PC-3 (cell line): ENCODE results near the gene ESYT1. TPM values are rescaled to one million over a fixed set of nuclear protein-coding genes. Genes with fewer than 3 reads are reported as not detected.

Source experiments
- ATAC-seq: fragments of 200-7000 bp; cut with Tn5 transposase; 2 replicates; pipeline ENCODE4 v1.9.1; 2020; ENCODE audit warnings: mild to moderate bottlenecking, moderate library complexity
- BruUV-seq: library from RNA; stranded (reverse); fragments of 400-500 nt; replicated peaks from 2 replicates; lab custom pipeline; 2021; lab: Mats Ljungman, UMichigan
- CTCF ChIA-PET: fragments of 300-600 bp; sonication (Branson Sonifier 250); formaldehyde crosslinking; loops from one replicate; lab custom pipeline; 2022; ENCODE audit warnings: antibody characterized with exemption; lab: Charles Lee
- POLR2A ChIA-PET: fragments of 300-600 bp; sonication (Branson Sonifier 250); formaldehyde crosslinking; loops from one replicate; lab custom pipeline; 2022; ENCODE audit warnings: antibody characterized with exemption; ENCODE audit not compliant: unreplicated experiment; lab: Charles Lee
- DNase-seq: peaks from one replicate; pipeline ENCODE4 v3.0.0-alpha.2; 2015
- H2AFZ ChIP-seq: fragments of 300-600 bp; sonication (generic); 2 replicates; pipeline ENCODE4 v1.6.0; 2016; ENCODE audit warnings: antibody characterized with exemption, low read length
- H3F3A ChIP-seq: fragments of 300-600 bp; sonication (generic); one replicate; pipeline ENCODE4 v1.6.0; 2017; ENCODE audit warnings: antibody characterized with exemption, low read length, control low read depth, mild to moderate bottlenecking; ENCODE audit not compliant: unreplicated experiment
- H3K27ac ChIP-seq: fragments of 300-600 bp; sonication (generic); 2 replicates; pipeline ENCODE4 v1.5.1; 2016; ENCODE audit warnings: mild to moderate bottlenecking, low read length
- H3K27me3 ChIP-seq: fragments of 300-600 bp; sonication (generic); 2 replicates; pipeline ENCODE4 v1.6.1; 2016; ENCODE audit warnings: low read length, mixed read lengths
- H3K36me3 ChIP-seq: fragments of 300-600 bp; sonication (generic); 2 replicates; pipeline ENCODE4 v1.6.1; 2016; ENCODE audit warnings: low read depth, mixed run types, low read length, mixed read lengths
- H3K4me1 ChIP-seq: fragments of 300-600 bp; sonication (generic); 2 replicates; pipeline ENCODE4 v1.5.1; 2016; ENCODE audit warnings: low read length; ENCODE audit not compliant: insufficient read depth
- H3K4me2 ChIP-seq: fragments of 300-600 bp; sonication (generic); 2 replicates; pipeline ENCODE4 v1.6.0; 2016; ENCODE audit warnings: low read length
- H3K4me3 ChIP-seq: fragments of 300-600 bp; sonication (generic); 2 replicates; pipeline ENCODE4 v1.5.1; 2016; ENCODE audit warnings: mild to moderate bottlenecking, low read length, mixed read lengths
- H3K79me2 ChIP-seq: fragments of 300-600 bp; sonication (generic); 2 replicates; pipeline ENCODE4 v1.6.1; 2017; ENCODE audit warnings: low read length, mixed read lengths
- H3K9ac ChIP-seq: fragments of 300-600 bp; sonication (generic); 2 replicates; pipeline ENCODE4 v1.6.0; 2016; ENCODE audit warnings: mild to moderate bottlenecking, low read length
- H3K9me2 ChIP-seq: fragments of 300-600 bp; sonication (generic); replicated peaks from 2 replicates; pipeline ENCODE4 v1.6.1; 2016; ENCODE audit warnings: mixed run types, low read length, mixed read lengths
- H3K9me3 ChIP-seq: fragments of 300-600 bp; sonication (generic); 2 replicates; pipeline ENCODE4 v1.6.1; 2016; ENCODE audit warnings: low read length, mixed read lengths
- H4K20me1 ChIP-seq: fragments of 300-600 bp; sonication (generic); 2 replicates; pipeline ENCODE4 v1.6.1; 2016; ENCODE audit warnings: low read length, mixed read lengths
- CTCF ChIP-seq: fragments of 300-600 bp; sonication (generic); conservative IDR thresholded peaks from 2 replicates; pipeline ENCODE4 v1.5.1; 2017; ENCODE audit warnings: antibody characterized with exemption, low read depth, mild to moderate bottlenecking, low read length
- EZH2 ChIP-seq: fragments of 300-600 bp; sonication (generic); IDR thresholded peaks from one replicate; pipeline ENCODE4 v1.6.1; 2017; ENCODE audit warnings: antibody characterized with exemption, mild to moderate bottlenecking, low read length; ENCODE audit not compliant: unreplicated experiment
- EZH2phosphoT487 ChIP-seq: fragments of 300-600 bp; sonication (generic); IDR thresholded peaks from 2 replicates; pipeline ENCODE4 v1.6.1; 2018; ENCODE audit warnings: mild to moderate bottlenecking, antibody characterized with exemption, low read length, borderline replicate concordance
- intact Hi-C: fragments of 100-400 bp; cut with micrococcal nuclease; formaldehyde crosslinking; loops from 2 replicates; pipeline ENCODE4 v1.9.0; 2023
- total RNA-seq: library from RNA; depleted of rRNA; stranded (reverse); fragments of >200 nt; gene quantifications from 2 replicates; pipeline ENCODE4 v1.2.3, GENCODE V29; 2014

Gene ESYT1
- total RNA-seq, 1 experiment from 2014 or later = 120 TPM

GRCh38 chr12:56137853-56138571 is 9.9 kb downstream of the ESYT1 start:
- ChIA-PET POLR2A (no interaction called here), CTCF (no interaction called here)
- no peak for TF ChIP-seq CTCF
- TF ChIP-seq EZH2 = no peak
- no peak for TF ChIP-seq EZH2phosphoT487
- H3K27me3 ChIP-seq = no peaks in the 10 kb centered on the region
- no peaks in the 10 kb centered on the region for H4K20me1 ChIP-seq
- H3K9me3 ChIP-seq = no peaks in the 10 kb centered on the region
- DNase-seq (no peak), ATAC-seq (no peak)
- no peaks in the 10 kb centered on the region for H3K79me2 ChIP-seq
- H3F3A ChIP-seq = no peaks in the 10 kb centered on the region
- no peak overlapping the region for H3K9ac ChIP-seq
- no peak overlapping the region for H3K27ac ChIP-seq
- no peaks in the 10 kb centered on the region for H3K9me2 ChIP-seq
- H3K4me2 ChIP-seq = no peak overlapping the region
- H2AFZ ChIP-seq = no peak overlapping the region
- H3K36me3 ChIP-seq = peaks cover 56% of the 10 kb centered on the region
- no peaks in the 10 kb centered on the region for H3K4me1 ChIP-seq
- intact Hi-C loops = no loop called here
- BruUV-seq = TSS peak; percentile 21
- no peak overlapping the region for H3K4me3 ChIP-seq

- Histone ChIP-seq H3K4me1 (peaks cover 11% of the 10 kb centered on the region), H4K20me1 (no peaks in the 10 kb centered on the region), H3K79me2 (no peaks in the 10 kb centered on the region), H3K36me3 (peaks cover 54% of the 10 kb centered on the region), H3K27me3 (no peaks in the 10 kb centered on the region), H3K9me3 (no peaks in the 10 kb centered on the region), H3K4me2 (no peak overlapping the region), H3K4me3 (no peak overlapping the region), H3K9ac (no peak overlapping the region), H2AFZ (no peak overlapping the region), H3K27ac (no peak overlapping the region), H3K9me2 (no peaks in the 10 kb centered on the region), H3F3A (no peaks in the 10 kb centered on the region)
- DNase-seq (no peak), ATAC-seq (no peak)
- intact Hi-C loops = no loop called here
- CTCF ChIA-PET = no interaction called here
- POLR2A ChIA-PET = no interaction called here
- BruUV-seq = no TSS peak
- TF ChIP-seq EZH2 (no peak), EZH2phosphoT487 (no peak), CTCF (no peak)
Measured at GRCh38 chr12:56141946-56142784, 14.1 kb downstream of the ESYT1 start.

GRCh38 chr12:56143217-56143616 is 15.2 kb downstream of the ESYT1 start:
- TF ChIP-seq EZH2phosphoT487 (no peak), EZH2 (no peak), CTCF (no peak)
- intact Hi-C loops = no loop called here
- DNase-seq (no peak), ATAC-seq (no peak)
- Histone ChIP-seq H3K9me2 (no peaks in the 10 kb centered on the region), H3F3A (no peaks in the 10 kb centered on the region), H3K27me3 (no peaks in the 10 kb centered on the region), H3K9me3 (no peaks in the 10 kb centered on the region), H3K4me2 (no peak overlapping the region), H3K36me3 (peaks cover 44% of the 10 kb centered on the region), H2AFZ (no peak overlapping the region), H4K20me1 (no peaks in the 10 kb centered on the region), H3K27ac (no peak overlapping the region), H3K79me2 (no peaks in the 10 kb centered on the region), H3K4me3 (no peak overlapping the region), H3K4me1 (peaks cover 11% of the 10 kb centered on the region), H3K9ac (no peak overlapping the region)
- BruUV-seq = no TSS peak
- CTCF ChIA-PET = no interaction called here
- POLR2A ChIA-PET = no interaction called here
